ENCODE data around the gene TCTN3. TPM values are rescaled to one million over a fixed set of nuclear protein-coding genes. Genes with fewer than 3 reads are reported as not detected.

TCTN3 gene
- polyA plus RNA-seq, 1 donor (not counting 4 experiments of a cell fraction or from before 2014, with no cell fraction given) = 43.0 TPM

DNA sequence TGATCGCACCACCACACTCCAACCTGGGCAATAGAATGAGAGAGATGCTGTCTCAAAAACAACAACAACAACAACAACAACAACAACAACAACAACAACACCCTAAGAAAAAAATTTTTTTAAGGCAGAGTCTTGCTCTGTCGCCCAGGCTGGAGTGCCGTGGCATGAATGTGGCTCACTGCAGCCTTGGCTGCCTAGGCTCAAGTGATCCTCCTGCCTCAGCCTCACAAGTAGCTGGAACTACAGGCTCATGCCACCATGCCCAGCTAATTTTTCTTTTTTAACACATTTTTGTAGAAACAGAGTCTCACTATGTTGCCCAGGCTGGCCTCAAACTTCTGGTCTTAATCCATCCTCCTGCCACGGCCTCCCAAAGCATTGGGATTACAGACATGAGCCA, 55.8 kb downstream of the TCTN3 start:
- FAIRE-seq = no peak
- TF ChIP-seq EZH2 (IDR thresholded peaks at IDR 0.05; ENCODE audit: low read length) = no peak
- TF ChIP-seq, protein P1, sequence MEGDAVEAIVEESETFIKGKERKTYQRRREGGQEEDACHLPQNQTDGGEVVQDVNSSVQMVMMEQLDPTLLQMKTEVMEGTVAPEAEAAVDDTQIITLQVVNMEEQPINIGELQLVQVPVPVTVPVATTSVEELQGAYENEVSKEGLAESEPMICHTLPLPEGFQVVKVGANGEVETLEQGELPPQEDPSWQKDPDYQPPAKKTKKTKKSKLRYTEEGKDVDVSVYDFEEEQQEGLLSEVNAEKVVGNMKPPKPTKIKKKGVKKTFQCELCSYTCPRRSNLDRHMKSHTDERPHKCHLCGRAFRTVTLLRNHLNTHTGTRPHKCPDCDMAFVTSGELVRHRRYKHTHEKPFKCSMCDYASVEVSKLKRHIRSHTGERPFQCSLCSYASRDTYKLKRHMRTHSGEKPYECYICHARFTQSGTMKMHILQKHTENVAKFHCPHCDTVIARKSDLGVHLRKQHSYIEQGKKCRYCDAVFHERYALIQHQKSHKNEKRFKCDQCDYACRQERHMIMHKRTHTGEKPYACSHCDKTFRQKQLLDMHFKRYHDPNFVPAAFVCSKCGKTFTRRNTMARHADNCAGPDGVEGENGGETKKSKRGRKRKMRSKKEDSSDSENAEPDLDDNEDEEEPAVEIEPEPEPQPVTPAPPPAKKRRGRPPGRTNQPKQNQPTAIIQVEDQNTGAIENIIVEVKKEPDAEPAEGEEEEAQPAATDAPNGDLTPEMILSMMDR (optimal IDR thresholded peaks at IDR 0.05 in 1 of 3, IDR thresholded peaks at IDR 0.05 in 1 of 3, conservative IDR thresholded peaks at IDR 0.05 in 1 of 3; ENCODE audit: extremely low read depth in 1 of 3, insufficient read depth in 2 of 3, low read length in 3 of 3) = no peak
- H3K36me3 ChIP-seq (ENCODE audit: control insufficient read depth in 2 of 2, extremely low read depth in 1 of 2, insufficient read depth in 2 of 2, low read length in 2 of 2) = peaks cover 17 to 25% of the 10 kb centered on the region in 2 experiments
- dilution Hi-C loops (cut with MboI; ENCODE audit: extremely low pct_ligation_motif_present, low sequenced_read_pairs) = no loop called here
- H3K9me1 ChIP-seq (ENCODE audit: control insufficient read depth, extremely low read depth, insufficient read depth, low read length) = no peaks in the 10 kb centered on the region
- no peak for DNase-seq (ENCODE audit: low read depth, low spot score)
- no peaks in the 10 kb centered on the region for H4K20me1 ChIP-seq (ENCODE audit: control insufficient read depth, extremely low read depth, insufficient read depth, low read length)
- no peaks in the 10 kb centered on the region for H3K9me3 ChIP-seq (ENCODE audit: control insufficient read depth, low read depth, low read length)
- no peaks in the 10 kb centered on the region for H3K4me1 ChIP-seq (ENCODE audit: control insufficient read depth, extremely low read depth, insufficient read depth, low read length)
- no peak overlapping the region for H2AFZ ChIP-seq (ENCODE audit: control insufficient read depth, low read length)
- no peak overlapping the region for H3K27ac ChIP-seq (ENCODE audit: control insufficient read depth, insufficient read depth, low read length)
- no peaks in the 10 kb centered on the region for H3K79me2 ChIP-seq (ENCODE audit: control insufficient read depth, insufficient read depth, low read length)
- no peak overlapping the region for H3K4me3 ChIP-seq (ENCODE audit: control insufficient read depth in 2 of 3, extremely low read depth in 1 of 3, insufficient read depth in 2 of 3, low read depth in 1 of 3, low read length in 3 of 3)
- no peak overlapping the region for H3K9ac ChIP-seq (ENCODE audit: control insufficient read depth, extremely low read depth, insufficient read depth, low read length)
- no peaks in the 10 kb centered on the region for H3K27me3 ChIP-seq (ENCODE audit: control insufficient read depth, extremely low read depth, insufficient read depth, low read length)
- H3K4me2 ChIP-seq (ENCODE audit: control insufficient read depth, extremely low read depth, insufficient read depth, low read depth, low read length) = no peak overlapping the region

DNA sequence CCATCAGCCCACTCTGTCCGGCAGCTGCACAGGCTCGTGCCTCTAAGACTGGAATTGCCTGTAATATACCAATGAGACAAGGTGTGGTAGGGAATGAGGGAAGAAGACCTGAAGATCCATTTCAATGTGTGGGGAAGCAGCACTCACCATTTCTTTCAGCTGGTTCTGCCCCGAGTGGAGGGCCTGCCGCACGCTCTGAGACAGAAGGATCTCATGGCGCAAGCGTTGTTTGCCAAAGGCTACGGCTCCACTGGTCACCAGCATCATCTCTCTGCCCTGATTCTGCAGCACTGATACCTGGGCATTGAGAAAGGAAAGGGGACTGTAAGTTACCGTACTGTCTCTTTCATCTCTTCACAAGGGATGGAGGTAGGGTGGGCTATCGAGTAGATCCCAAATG, 56.6 kb downstream of the TCTN3 start:
- DNase-seq (ENCODE audit: low read depth, low spot score) = no peak
- TF ChIP-seq EZH2 (IDR thresholded peaks at IDR 0.05; ENCODE audit: low read length) = no peak
- TF ChIP-seq, protein P1 (optimal IDR thresholded peaks at IDR 0.05 in 1 of 3, IDR thresholded peaks at IDR 0.05 in 1 of 3, conservative IDR thresholded peaks at IDR 0.05 in 1 of 3; ENCODE audit: extremely low read depth in 1 of 3, insufficient read depth in 2 of 3, low read length in 3 of 3) = no peak
- dilution Hi-C loops (cut with MboI; ENCODE audit: extremely low pct_ligation_motif_present, low sequenced_read_pairs) = no loop called here
- H3K4me1 ChIP-seq (ENCODE audit: control insufficient read depth, extremely low read depth, insufficient read depth, low read length) = no peaks in the 10 kb centered on the region
- H3K36me3 ChIP-seq (ENCODE audit: control insufficient read depth in 2 of 2, extremely low read depth in 1 of 2, insufficient read depth in 2 of 2, low read length in 2 of 2) = peaks cover 17 to 26% of the 10 kb centered on the region in 2 experiments
- no peak overlapping the region for H3K4me2 ChIP-seq (ENCODE audit: control insufficient read depth, extremely low read depth, insufficient read depth, low read depth, low read length)
- no peak overlapping the region for H3K4me3 ChIP-seq (ENCODE audit: control insufficient read depth in 2 of 3, extremely low read depth in 1 of 3, insufficient read depth in 2 of 3, low read depth in 1 of 3, low read length in 3 of 3)
- no peaks in the 10 kb centered on the region for H3K9me3 ChIP-seq (ENCODE audit: control insufficient read depth, low read depth, low read length)
- no peak overlapping the region for H2AFZ ChIP-seq (ENCODE audit: control insufficient read depth, low read length)
- H4K20me1 ChIP-seq (ENCODE audit: control insufficient read depth, extremely low read depth, insufficient read depth, low read length) = no peaks in the 10 kb centered on the region
- FAIRE-seq = no peak
- H3K79me2 ChIP-seq (ENCODE audit: control insufficient read depth, insufficient read depth, low read length) = no peaks in the 10 kb centered on the region
- no peaks in the 10 kb centered on the region for H3K9me1 ChIP-seq (ENCODE audit: control insufficient read depth, extremely low read depth, insufficient read depth, low read length)
- no peak overlapping the region for H3K27ac ChIP-seq (ENCODE audit: control insufficient read depth, insufficient read depth, low read length)
- no peak overlapping the region for H3K9ac ChIP-seq (ENCODE audit: control insufficient read depth, extremely low read depth, insufficient read depth, low read length)
- no peaks in the 10 kb centered on the region for H3K27me3 ChIP-seq (ENCODE audit: control insufficient read depth, extremely low read depth, insufficient read depth, low read length)

Data from keratinocyte (primary cell).